Stimulated activated CD8-positive, alpha-beta memory T cell treated with anti-CD3 and anti-CD28 coated beads, Interleukin-15, amount 100 ng/mL, for 4 hours (primary cell): ENCODE results near the gene SAMD5.
"Not testable (repeated sequence)": the region's sequence is repeated elsewhere in the genome, so short reads cannot be mapped to it uniquely, and the experiment has no call there.

Experiments
- DNase-seq, 2 donors: peaks; one replicate each; pipeline ENCODE4 v3.0.0-alpha.2; 2020; ENCODE audit warnings: low read depth in 2 of 2

Gene SAMD5

DNA sequence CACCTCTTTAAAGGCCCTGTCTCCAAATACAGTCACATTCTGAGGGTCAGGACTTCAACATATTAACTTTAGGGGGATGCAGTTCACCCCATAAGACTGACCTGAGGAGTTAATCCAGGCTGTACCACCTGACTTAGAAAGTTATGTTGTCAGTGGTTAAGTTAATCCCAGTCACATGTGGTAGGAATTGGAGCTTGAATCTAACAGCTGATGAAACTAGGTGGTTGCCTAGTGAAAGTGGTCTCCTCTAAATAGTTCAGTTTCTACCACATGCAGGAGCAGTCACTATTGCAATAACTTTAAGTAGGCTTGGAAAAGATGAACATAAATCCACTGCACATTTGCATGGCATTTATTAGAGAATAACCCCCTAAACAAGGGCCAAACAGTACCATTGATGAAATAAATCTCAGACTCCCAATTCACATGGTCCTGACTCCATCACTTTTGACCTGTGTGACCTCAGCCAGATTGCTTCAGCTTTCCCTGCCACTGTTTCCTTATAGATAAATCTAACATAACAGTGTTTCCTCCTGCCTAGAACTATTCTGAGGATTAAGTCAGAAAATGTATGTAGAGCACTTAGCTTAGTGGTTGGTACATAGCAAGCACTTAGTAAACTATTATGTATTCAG is 20.1 kb downstream of the SAMD5 start:
- no peak for DNase-seq

DNA sequence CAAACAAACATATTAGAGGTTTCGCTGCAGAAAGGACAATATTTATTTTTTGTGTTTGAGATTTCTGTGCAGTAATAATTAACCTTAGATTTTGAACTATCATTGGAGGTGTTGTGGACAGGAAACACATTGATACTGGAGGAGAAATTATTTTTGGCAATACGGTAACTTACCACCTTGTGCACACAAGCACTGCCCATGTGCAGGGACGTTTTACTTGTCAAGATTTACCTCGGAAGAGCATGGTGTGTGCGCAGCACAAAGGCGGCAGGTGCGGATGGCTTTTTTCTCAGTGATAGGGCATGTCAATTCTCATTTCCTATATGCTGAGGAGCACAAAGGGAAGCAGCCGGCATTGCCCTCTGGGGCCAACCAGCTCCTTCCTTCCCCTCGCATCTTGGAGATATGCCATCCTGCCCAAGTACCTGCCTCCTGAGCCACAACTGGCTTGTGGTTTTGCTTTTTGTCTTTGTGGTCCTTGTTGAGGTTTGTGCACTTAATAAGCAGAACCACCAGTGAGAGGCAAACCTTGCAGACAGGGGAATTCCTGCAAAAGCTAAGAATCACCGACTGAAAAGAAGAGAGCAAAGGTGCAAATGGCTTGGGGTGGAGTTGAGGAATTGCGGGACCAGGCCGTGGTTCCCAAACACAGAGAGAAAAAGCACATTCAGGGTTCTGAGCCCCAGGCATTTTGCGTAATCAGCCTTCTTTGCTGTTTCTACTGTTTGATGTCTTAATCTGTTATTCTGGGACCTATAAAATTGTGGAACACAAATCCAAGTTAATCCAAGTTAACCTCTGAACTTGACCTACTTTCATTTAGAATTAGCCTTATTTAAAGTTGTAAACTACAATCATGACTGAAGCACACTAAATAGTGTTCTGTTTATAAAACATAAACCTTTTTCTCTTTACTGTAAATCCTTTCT is 21.9 kb downstream of the SAMD5 start:
- no peak for DNase-seq

DNA sequence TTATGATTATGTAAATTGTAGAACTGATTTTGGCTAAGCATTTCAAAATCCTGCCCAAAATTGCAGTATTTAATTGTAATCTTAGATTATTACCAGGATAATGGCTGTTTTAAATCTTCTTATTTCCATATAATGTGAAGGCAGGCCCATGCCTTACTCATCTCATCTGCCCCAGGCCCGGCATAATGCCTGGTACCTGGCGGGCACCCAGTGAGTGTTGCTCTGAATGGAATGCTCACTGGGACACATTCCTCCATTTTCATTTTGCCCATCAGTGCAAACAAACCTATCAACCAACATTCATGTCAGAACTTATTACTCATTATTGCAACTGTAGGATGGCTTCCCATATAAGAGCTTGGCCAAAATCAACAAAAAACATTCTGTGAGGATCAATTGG is 22.8 kb downstream of the SAMD5 start:
- no peak for DNase-seq

DNA sequence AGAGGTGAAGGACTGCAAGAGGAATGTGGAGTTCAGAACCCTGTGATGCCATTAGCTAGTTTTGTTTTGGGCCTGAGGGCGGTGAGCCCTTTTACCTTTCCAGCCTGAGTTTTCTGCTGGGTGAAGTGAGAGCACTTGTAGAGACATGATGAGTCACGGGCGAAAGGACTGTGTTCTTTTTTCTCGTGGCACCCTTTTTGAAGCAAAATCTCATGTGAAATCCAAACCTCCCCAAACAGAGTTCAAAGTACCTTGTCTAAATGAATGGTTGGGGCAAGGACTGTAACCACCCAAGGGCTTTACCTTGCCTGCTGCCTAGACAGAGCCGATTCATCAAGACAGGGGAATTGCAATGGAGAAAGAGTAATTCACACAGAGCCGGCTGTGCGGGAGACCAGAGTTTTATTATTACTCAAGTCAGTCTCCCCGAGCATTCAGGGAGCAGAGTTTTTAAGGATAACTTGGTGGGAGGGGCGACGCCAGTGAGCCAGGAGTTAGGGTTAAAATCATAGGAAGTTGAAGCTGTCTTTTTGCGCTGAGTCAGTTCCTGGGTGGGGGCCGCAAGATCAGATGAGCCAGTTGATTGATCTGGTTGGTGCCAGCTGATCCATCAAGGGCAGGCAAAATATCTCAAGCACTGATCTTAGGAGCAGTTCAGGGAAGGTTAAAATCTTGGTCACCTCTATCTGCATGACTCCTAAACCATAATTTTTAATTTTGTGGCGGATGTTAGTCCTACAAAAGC is 25.8 kb downstream of the SAMD5 start:
- DNase-seq = no peak

DNA sequence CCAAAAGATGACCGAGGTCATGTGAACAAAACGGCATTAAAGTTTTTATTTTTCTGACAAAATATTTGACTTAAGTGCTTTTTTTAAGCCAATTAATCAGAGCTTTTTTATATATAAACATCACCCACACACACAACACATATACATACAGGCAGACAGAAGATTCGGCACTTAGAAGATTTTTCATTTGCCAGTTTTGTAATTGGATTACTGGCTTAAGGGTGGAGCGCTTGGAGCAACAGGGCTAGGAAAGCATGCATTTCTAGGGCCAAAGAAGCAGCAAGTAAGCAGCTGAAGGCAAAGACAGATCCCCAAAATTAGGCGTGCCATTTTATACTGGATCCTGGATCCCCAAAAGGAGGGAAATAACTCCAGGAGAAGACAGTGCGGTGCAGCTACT is 30.3 kb downstream of the SAMD5 start:
- DNase-seq = no peak

DNA sequence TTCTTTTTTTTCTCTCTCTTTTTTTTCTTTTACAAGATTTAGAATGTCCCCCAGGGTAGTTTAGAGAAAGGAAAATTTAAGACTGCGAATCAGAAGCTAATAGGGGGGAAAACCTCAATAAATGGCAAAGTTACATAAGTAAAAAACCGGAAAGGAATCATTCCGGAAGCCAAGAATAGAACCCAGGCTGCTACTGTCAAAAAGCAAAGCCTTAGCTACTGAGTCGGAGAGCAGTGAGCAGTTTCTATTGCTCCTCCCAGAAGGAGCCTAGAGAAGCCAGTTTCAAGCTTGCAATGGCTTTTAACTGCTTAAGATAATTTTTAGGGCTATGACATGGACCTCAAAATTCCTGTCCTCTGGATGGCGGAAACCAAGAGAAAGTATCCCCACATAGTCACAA is 31.6 kb downstream of the SAMD5 start:
- DNase-seq = no peak

DNA sequence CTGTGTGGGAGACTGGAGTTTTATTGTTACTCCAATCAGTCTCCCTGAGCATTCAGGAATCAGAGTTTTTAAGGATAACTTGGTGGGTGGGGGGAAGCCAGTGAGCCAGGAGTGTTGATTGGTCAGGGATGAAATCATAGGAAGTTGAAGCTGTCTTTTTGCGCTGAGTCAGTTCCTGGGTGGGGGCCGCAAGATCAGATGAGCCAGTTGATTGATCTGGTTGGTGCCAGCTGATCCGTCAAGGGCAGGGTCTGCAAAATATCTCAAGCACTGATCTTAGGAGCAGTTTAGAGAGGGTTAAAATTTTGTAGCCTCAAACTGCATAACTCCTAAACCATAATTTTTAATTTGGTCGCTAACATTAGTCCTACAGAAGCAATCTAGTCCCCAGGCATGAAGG is 33.9 kb downstream of the SAMD5 start:
- DNase-seq = not testable (repeated sequence)

DNA sequence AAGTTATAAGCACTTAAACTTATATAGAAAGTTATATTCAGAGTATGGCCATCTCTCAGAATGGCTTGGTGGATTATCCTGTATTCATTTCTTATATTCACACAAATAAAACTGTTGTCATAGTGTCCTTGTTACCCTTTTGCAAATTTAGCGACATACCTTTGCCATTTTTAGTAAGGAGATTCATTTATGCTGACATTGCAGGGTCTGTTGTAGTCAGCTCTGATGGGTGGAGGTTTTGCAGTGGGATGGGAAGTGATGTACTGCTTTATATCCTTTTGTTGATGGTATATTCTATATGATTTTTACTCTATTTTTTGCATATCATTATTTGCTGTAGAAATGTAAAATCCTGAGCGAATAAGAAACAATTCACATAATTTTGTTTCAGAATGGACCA is 35.9 kb downstream of the SAMD5 start:
- no peak for DNase-seq

DNA sequence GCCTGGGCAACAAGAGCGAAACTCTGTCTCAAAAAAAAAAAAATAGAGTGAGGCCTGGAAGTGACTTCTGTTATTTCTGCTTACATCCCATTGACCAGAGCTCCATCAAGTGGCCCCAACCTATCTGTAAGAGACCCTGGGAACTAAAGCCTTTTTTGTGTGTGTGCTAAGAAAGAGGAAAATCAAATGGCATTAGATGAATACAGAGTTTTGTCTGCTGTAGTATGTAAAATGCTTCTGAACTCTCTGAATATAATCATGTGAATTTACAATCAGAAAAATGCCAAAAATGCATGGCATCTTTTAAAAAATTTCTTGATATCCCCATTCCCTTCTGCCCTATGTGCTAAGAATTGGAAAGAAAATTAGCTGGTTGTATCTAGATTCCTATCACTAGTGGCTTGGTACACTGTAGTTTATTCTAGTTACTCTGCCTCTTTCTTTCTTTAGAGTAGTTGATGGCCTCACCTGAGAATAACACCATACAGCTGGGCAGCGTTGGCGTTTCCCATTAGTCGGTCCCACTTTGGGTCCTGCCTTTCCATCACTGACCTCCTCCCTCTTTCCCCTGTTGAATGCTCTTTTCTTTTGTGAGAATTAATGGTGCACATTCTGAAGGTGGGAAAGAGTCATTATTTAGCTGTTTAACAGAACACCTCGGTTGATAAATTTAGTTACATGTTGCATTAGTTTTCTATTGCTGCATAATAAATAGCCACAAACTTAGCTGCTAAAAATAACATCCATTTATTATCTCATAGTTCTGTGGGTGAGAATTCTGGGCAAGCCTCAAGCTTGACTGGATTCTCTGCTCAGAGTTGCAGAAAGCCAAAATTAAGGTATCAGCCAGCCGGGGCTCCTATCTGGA is 38.2 kb downstream of the SAMD5 start:
- no peak for DNase-seq

DNA sequence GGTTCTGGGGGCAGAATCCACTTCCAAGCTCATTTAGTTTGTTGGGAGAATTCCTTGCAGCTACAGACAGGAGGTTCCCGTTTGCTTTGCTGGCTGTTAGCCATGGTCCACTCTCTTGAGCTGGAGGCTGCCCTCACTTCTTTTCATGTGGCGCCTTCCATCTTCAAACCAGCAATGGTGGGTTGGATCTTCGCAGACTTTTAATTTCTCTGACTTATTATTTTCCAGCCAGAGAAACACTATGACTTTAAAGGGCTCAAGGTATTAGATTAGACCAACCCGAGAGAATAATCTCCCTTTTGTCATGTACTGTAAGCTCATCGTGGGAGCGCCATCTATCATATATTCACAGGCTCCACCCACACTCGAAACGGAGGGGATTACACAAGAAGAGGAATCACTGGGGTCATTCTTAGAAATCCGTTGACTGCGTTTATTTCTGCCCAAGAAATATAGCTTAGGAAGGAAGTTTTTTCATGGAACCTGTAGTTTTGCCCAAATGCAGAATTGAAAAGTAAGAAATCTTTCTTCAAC is 38.9 kb downstream of the SAMD5 start:
- DNase-seq = no peak

DNA sequence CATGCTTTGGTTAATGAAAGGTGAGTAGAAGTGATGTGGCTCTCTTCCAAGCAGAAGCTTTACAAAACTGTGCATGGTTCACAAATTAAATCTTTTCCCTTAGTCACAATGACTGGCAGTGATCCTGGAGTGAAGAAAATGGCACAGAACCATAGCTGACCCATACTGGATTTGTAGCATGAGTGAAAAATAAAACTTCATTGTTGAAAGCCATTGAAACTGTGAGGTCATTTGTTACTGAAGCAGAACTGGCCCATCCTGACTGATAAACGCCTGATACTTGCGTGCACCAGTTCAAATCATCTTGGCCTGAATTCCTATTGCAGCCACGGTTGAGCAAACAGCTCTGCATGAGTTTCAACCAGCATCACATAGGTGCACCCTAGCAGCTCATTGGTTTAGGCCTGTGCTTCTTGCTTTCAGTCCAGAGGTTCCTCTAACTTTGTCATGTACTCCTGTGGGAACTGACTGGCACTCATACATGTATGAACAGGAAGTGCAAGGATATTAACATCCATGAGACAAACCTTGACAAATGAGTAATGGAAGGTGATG is 40.5 kb downstream of the SAMD5 start:
- DNase-seq = no peak

DNA sequence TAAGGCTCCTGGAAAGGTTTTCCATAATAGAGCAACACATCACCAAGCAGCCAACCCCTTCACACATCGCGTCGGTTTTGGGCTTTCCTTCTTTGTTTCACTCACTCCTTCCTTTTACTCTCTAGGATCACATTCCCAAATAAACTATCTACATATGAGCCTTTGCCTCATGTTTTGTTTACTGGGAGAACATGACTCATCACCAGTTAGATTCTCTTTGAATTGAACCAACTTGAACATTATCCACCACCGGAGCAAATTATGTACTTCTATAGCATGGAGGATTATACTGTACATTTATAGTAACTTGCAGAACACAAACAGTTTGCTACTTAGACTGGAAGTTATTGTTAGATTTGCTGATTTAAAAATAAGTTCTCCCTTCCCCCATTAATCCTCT is 41.0 kb downstream of the SAMD5 start:
- DNase-seq = no peak

DNA sequence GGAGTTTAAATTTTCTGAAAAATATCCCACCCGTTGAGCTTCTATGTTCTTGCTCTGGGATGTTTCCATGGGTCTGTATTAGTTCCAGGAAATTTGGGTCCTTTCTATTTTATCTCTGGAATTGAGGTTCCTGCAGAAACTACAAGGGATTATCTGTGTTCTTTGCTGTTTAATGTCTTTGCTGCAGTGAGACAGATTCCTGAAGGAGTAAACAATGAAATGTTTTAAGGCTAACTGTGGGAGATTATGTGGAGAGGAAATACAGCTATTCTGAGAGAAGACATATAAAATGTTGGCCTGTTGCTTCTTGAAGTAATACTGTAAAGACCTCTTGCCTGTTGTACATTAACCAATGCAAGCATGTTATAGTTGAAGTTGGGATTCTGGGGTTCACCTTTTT is 43.5 kb downstream of the SAMD5 start:
- DNase-seq = no peak

DNA sequence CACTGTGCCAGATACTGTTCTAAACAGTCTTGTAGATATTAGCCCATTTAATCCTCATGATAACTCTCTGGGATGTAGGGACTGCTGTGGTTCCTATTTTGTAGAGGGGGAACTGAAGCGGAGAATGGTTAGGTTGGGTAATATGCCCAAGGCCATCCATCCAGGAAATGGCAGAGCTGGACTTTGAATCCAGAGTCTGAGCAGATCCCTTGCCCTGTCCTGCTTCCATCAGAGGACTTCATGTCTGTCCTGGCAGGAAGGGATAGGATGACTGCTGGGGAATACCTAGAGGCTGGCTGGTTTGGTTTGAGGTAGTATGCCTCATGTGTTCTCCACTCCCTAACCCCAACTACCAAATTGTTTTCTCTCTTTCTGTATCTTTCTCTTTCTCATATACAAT is 44.6 kb downstream of the SAMD5 start:
- DNase-seq = no peak

DNA sequence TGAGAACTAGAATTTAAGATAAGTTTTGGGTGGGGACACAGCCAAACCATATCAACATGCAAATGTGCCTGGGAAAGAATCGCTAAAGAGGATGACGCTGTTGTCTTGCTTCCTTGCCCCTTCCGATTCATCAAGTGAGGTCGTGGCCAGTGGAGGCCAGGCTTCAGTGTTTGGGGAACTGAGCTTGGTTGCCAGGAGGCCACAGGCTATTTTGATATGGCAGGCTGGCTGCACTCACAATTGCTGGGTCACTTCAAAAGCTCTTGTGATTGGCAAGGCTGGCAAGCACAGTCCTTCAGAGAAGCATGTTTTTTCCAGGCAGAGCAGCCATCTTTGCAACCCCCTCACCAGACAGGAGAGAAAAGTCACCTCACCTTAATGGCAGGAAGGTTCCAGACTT is 45.8 kb downstream of the SAMD5 start:
- no peak for DNase-seq

DNA sequence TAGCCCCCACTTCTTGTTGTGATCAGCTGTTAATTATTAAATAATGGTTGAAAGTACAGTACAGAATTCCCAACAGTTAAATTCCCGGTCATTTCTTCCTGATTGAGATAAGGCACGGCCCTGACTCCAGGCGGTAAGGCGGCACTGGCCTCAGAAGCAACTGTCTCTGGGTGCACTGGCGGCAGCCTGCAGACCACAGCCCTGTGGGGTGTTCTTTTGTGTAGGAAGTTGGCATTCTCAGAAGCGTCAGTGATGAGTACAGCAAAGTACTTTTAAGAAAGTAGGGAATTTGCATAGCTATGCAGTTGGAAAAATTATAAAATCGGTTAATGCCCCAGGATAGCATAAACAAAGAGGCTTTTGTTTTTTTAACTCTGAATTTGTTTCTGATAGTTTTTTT is 50.5 kb downstream of the SAMD5 start:
- no peak for DNase-seq

DNA sequence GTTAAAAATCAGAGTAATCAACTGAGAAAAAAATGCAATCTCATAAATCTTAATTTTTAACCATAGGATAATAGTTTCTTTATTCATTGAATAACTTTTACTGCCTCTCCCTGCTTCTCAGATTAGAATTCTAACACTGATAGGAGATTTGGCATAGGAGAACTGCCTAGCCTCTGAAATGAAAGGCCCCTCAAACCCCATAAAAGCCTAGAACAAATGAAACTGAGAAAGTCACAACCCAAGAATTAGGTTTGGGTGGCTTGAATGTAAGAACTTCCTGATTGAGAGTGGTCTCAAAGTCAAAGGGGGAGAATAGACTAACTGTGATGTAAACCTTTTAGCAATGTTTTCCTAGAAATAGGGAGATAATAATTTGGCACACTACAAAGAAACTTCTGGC is 52.2 kb downstream of the SAMD5 start:
- no peak for DNase-seq

DNA sequence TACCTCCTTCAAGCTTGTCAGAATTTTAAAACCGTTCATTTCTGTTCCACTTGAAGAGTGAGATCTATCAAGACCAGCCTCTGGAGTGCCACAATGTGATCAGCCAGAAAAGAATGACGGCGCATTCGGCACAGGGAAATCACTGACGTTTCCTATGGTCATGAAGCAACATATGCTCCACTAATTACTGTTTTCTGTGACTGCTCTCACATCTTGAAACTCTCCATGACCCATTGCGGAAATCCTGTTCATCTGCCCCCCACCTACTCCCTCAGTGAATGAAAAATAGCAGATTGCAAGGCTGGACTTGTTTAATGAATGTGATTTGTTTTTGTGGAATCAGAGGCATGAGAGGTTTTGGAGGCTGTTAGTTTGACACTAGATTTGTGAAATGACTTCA is 53.2 kb downstream of the SAMD5 start:
- DNase-seq = no peak

DNA sequence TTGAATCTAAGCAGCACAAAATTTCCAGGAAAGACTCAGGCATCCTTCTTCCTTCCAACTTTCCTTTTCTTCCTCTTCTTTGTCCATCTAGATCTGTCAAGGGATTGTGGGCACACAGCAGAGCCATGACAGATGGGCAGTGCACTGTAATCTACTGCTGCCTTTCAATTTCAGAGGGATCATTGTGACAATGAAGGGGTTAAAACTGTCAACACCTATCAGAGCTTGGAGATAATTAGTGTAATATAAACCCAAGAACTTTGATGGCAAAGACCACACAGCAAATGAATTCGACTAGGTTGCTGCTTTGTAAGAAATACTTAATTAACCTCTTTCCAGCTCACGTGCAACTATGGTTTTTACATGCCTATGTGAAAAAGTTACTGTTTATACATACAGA is 55.0 kb downstream of the SAMD5 start:
- DNase-seq = no peak

DNA sequence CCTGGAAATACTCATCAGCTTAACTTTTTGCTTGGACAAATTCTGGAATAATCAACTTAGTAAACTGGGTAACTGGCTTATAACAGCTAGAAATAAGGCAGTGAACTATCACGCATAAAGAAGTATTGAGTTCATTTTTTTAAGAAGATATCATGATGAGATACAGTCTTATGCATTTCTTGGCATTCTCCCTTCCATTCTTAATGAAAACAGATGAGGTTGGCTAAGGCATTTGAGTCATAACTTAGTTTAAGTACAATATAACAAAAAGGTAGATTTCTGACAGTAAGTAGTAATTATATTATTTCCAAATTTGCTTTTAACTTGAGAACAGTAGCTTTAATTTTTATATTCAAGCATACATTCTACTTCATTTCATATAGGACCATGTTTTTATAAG is 56.1 kb downstream of the SAMD5 start:
- no peak for DNase-seq

DNA sequence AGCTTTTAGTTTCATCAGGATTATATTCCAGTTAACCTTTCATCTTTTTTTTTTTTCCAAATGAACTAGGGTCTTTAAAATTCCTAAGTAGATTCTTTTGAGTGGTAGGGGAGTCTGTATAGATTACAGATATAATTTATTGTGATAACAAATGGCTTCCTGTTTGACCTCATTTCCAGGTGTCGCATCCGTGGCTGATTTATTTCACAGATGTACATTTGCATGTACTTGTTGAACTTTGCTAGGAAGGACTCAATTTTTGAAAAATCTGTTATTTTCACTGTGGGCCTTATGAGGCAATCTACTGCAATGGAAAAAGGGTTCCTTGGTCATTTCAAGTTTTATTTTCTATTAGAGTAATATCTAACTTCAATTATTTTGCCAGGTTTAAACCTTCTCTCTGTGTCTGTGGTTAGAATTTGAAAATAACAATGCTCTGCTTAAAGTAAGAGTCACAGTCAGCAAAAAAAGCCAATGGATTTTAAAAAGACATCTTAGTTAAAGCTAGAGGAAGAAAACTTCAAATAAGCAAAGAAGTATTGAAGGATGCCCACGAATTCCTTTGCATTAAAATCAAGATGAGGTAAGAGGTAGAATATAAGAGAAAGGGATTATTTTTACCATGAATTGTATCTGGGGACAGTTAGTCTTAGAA is 57.9 kb downstream of the SAMD5 start:
- DNase-seq = no peak
